Upper lobe of left lung (tissue), 4 donors: ENCODE data around the gene RDH5.

Experiments
- POLR2AphosphoS5 ChIP-seq, 2 donors: sonication (generic); formaldehyde crosslinking; IDR thresholded peaks; one replicate each; pipeline ENCODE4 v1.5.1; 2017; ENCODE audit warnings: antibody characterized with exemption in 2 of 2
- TF ChIP-seq, protein P1 (sequence below), 6 experiments: fragments of 450-650 bp in 4 of 6; fragments of 200-600 bp in 2 of 6; sonication (generic) in 2 of 6; IDR thresholded peaks; one replicate each; pipeline ENCODE4 v1.5.1; 2016 to 2019; ENCODE audit warnings: antibody characterized with exemption in 6 of 6

DNA sequence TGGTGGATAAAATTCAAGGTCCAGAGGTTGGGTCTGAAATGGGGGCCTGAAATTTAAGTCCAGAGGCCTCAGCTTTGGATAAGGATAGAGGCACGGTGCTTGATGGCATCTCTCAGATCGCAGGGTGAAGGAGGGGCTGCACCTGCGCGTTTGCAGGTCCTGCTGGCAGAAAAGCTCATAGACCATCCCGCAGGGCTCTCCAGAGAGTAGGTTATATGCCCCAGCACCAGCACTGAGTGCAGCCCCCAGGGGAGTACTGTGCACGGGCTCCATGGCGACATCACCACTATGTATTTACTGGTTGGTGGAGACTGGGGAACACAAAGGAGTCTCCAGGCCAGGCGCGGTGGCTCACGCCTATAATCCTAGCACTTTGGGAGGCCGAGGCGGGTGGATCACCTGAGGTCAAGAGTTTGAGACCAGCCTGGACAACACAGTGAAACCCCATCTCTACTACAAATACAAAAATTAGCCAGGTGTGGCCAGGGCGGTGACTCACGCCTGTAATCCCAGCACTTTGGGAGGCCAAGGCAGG is 12.9 kb downstream of the RDH5 start:
- no peak for TF ChIP-seq POLR2AphosphoS5 (IDR thresholded peaks at IDR 0.05)
- TF ChIP-seq, protein P1, sequence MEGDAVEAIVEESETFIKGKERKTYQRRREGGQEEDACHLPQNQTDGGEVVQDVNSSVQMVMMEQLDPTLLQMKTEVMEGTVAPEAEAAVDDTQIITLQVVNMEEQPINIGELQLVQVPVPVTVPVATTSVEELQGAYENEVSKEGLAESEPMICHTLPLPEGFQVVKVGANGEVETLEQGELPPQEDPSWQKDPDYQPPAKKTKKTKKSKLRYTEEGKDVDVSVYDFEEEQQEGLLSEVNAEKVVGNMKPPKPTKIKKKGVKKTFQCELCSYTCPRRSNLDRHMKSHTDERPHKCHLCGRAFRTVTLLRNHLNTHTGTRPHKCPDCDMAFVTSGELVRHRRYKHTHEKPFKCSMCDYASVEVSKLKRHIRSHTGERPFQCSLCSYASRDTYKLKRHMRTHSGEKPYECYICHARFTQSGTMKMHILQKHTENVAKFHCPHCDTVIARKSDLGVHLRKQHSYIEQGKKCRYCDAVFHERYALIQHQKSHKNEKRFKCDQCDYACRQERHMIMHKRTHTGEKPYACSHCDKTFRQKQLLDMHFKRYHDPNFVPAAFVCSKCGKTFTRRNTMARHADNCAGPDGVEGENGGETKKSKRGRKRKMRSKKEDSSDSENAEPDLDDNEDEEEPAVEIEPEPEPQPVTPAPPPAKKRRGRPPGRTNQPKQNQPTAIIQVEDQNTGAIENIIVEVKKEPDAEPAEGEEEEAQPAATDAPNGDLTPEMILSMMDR (IDR thresholded peaks at IDR 0.05): no peak
